Upper lobe of right lung (tissue), 1 donor: Measurements from ENCODE around the gene SPEN. TPM values are rescaled to one million over a fixed set of nuclear protein-coding genes. Genes with fewer than 3 reads are reported as not detected.

Experiments used
- ATAC-seq: fragments of 200-7000 bp; cut with Tn5 transposase; one replicate; pipeline ENCODE4 v1.9.1; 2020; ENCODE audit warnings: mild to moderate bottlenecking, moderate library complexity
- DNase-seq: peaks from one replicate; pipeline ENCODE4 v3.0.0-alpha.2; 2020
- H3K27ac ChIP-seq: fragments of 200-600 bp; one replicate; pipeline ENCODE4 v1.8.0; 2022
- H3K27me3 ChIP-seq: fragments of 200-600 bp; one replicate; pipeline ENCODE4 v1.8.0; 2022; ENCODE audit warnings: mild to moderate bottlenecking
- H3K36me3 ChIP-seq: fragments of 200-600 bp; one replicate; pipeline ENCODE4 v1.8.0; 2022
- H3K4me1 ChIP-seq: fragments of 200-600 bp; one replicate; pipeline ENCODE4 v1.8.0; 2022
- H3K4me3 ChIP-seq: fragments of 200-600 bp; one replicate; pipeline ENCODE4 v1.8.0; 2022; ENCODE audit warnings: mild to moderate bottlenecking
- H3K9me3 ChIP-seq: fragments of 200-600 bp; one replicate; pipeline ENCODE4 v1.8.0; 2022
- intact Hi-C: fragments of 100-400 bp; cut with DNase I; formaldehyde crosslinking; loops from one replicate; pipeline ENCODE4 v1.11.0; 2022
- total RNA-seq: library from RNA; stranded (reverse); fragmentation: NEBNext Ultra II Directional; extraction: Animal tissue kit (Norgen Biotek cat#: 25700); gene quantifications from one replicate; pipeline ENCODE4 v1.2.1, GENCODE V29; 2021
- TF ChIP-seq, protein P1 (sequence below): fragments of 200-600 bp; IDR thresholded peaks from one replicate; pipeline ENCODE4 v1.8.0; 2022; ENCODE audit warnings: antibody characterized with exemption
- donor health status: DM: no; HTN: yes; CAD: no; lungs with severe emphysema.

The SPEN gene
- total RNA-seq, 1 donor from 2014 or later, result 53.1 TPM

- Histone ChIP-seq H3K27ac (no peak overlapping the region), H3K36me3 (no peaks in the 10 kb centered on the region), H3K4me1 (no peaks in the 10 kb centered on the region), H3K27me3 (no peaks in the 10 kb centered on the region), H3K4me3 (no peak overlapping the region), H3K9me3 (no peaks in the 10 kb centered on the region)
- TF ChIP-seq, protein P1, sequence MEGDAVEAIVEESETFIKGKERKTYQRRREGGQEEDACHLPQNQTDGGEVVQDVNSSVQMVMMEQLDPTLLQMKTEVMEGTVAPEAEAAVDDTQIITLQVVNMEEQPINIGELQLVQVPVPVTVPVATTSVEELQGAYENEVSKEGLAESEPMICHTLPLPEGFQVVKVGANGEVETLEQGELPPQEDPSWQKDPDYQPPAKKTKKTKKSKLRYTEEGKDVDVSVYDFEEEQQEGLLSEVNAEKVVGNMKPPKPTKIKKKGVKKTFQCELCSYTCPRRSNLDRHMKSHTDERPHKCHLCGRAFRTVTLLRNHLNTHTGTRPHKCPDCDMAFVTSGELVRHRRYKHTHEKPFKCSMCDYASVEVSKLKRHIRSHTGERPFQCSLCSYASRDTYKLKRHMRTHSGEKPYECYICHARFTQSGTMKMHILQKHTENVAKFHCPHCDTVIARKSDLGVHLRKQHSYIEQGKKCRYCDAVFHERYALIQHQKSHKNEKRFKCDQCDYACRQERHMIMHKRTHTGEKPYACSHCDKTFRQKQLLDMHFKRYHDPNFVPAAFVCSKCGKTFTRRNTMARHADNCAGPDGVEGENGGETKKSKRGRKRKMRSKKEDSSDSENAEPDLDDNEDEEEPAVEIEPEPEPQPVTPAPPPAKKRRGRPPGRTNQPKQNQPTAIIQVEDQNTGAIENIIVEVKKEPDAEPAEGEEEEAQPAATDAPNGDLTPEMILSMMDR, result no peak
- no peak for DNase-seq
- peak; percentile 7 for ATAC-seq
- intact Hi-C loops, result no loop called here
Measured at GRCh38 chr1:15988856-15989736, 141.6 kb downstream of the SPEN start.

DNA sequence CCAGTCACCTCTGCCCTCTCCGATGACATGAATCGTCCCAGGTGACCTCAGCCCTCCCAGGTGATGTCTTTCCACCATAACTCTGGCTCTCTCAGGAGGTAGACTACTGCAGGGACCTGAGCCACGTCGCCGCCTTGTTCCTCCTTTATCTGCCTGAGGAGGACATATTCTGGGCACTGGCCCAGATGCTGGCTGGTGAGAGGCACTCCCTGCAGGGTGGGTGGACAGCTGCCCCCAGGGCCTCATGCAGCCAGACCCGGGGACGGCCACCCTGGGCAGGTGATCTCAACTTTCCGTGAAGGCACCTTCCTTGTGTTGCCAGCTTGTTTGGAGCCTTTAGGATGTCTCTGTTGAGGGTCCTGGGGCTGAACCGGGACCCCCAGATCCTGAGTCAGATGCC lies 142.3 kb downstream of the SPEN start:
- DNase-seq, result no peak
- ATAC-seq, result no peak
- TF ChIP-seq, protein P1, result no peak
- H3K9me3 ChIP-seq, result no peaks in the 10 kb centered on the region
- no peaks in the 10 kb centered on the region for H3K4me1 ChIP-seq
- H3K27me3 ChIP-seq, result no peaks in the 10 kb centered on the region
- H3K27ac ChIP-seq, result no peak overlapping the region
- intact Hi-C loops, result loop anchor here (10.0 kb wide), 1 partner anchor 175 kb away; no protein-coding TSS in a partner anchor
- no peak overlapping the region for H3K4me3 ChIP-seq
- H3K36me3 ChIP-seq, result no peaks in the 10 kb centered on the region

Other genes with a start within 250 kb of the SPEN start
- 40.9 TPM for gene DDI2, start 230.2 kb upstream of the SPEN start, total RNA-seq
- 90.9 TPM for gene PLEKHM2, start 163.4 kb upstream of the SPEN start, total RNA-seq
- gene SLC25A34, start 111.4 kb upstream of the SPEN start, total RNA-seq, result 3.0 TPM
- not detected for gene TMEM82, start 105.2 kb upstream of the SPEN start, total RNA-seq
- 39.0 TPM for gene FBLIM1, start 88.9 kb upstream of the SPEN start, total RNA-seq
- 0.93 TPM for gene UQCRHL, start 40.1 kb upstream of the SPEN start, total RNA-seq
- gene ZBTB17, start 128.4 kb downstream of the SPEN start, total RNA-seq, result 42.3 TPM
- not detected for gene SRARP, start 156.5 kb downstream of the SPEN start, total RNA-seq
- gene HSPB7, start 170.3 kb downstream of the SPEN start, total RNA-seq, result 10.7 TPM
- not detected for gene CLCNKA, start 174.3 kb downstream of the SPEN start, total RNA-seq
- 0.35 TPM for gene CLCNKB, start 196.1 kb downstream of the SPEN start, total RNA-seq
- not detected for gene FAM131C, start 225.9 kb downstream of the SPEN start, total RNA-seq